Osteocyte (in vitro differentiated cells): Measurements from ENCODE around the gene SETDB2. TPM values are rescaled to one million over a fixed set of nuclear protein-coding genes. Genes with fewer than 3 reads are reported as not detected.

Experiments
- DNase-seq: peaks from one replicate; pipeline ENCODE4 v3.0.0; 2021; ENCODE audit warnings: mixed read lengths; ENCODE audit not compliant: unreplicated experiment; ENCODE audit errors: extremely low spot score
- H3K27ac Mint-ChIP-seq: one replicate; pipeline ENCODE4 v1.8.0; 2021; ENCODE audit warnings: mild to moderate bottlenecking, mixed read lengths; ENCODE audit not compliant: unreplicated experiment
- H3K27me3 Mint-ChIP-seq: one replicate; pipeline ENCODE4 v1.8.0; 2021; ENCODE audit warnings: mixed read lengths; ENCODE audit not compliant: unreplicated experiment
- H3K36me3 Mint-ChIP-seq: one replicate; pipeline ENCODE4 v1.8.0; 2021; ENCODE audit warnings: mixed read lengths; ENCODE audit not compliant: unreplicated experiment
- H3K4me1 Mint-ChIP-seq: one replicate; pipeline ENCODE4 v1.8.0; 2021; ENCODE audit warnings: mixed read lengths; ENCODE audit not compliant: unreplicated experiment
- H3K4me3 Mint-ChIP-seq: one replicate; pipeline ENCODE4 v1.8.0; 2021; ENCODE audit warnings: mild to moderate bottlenecking, moderate library complexity, mixed read lengths; ENCODE audit not compliant: unreplicated experiment
- H3K9me3 Mint-ChIP-seq: one replicate; pipeline ENCODE4 v1.8.0; 2021; ENCODE audit warnings: mixed read lengths; ENCODE audit not compliant: unreplicated experiment
- total RNA-seq: library from RNA; stranded (reverse); gene quantifications from 2 replicates; pipeline ENCODE4 v1.2.1, GENCODE V29; 2021
- TF ChIP-seq, protein P1 (sequence below): fragments of 200-600 bp; sonication (generic); IDR thresholded peaks from 2 replicates; pipeline ENCODE4 v1.5.0; 2021; ENCODE audit warnings: antibody characterized with exemption, mild to moderate bottlenecking, moderate library complexity

The SETDB2 gene
- total RNA-seq, 1 donor from 2014 or later: 9.4 TPM

- TF ChIP-seq, protein P1, sequence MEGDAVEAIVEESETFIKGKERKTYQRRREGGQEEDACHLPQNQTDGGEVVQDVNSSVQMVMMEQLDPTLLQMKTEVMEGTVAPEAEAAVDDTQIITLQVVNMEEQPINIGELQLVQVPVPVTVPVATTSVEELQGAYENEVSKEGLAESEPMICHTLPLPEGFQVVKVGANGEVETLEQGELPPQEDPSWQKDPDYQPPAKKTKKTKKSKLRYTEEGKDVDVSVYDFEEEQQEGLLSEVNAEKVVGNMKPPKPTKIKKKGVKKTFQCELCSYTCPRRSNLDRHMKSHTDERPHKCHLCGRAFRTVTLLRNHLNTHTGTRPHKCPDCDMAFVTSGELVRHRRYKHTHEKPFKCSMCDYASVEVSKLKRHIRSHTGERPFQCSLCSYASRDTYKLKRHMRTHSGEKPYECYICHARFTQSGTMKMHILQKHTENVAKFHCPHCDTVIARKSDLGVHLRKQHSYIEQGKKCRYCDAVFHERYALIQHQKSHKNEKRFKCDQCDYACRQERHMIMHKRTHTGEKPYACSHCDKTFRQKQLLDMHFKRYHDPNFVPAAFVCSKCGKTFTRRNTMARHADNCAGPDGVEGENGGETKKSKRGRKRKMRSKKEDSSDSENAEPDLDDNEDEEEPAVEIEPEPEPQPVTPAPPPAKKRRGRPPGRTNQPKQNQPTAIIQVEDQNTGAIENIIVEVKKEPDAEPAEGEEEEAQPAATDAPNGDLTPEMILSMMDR: no peak
- H3K4me1 Mint-ChIP-seq: peaks cover 7% of the 10 kb centered on the region
Measured at GRCh38 chr13:49417161-49417560, 26.9 kb upstream of the SETDB2 start.

DNA sequence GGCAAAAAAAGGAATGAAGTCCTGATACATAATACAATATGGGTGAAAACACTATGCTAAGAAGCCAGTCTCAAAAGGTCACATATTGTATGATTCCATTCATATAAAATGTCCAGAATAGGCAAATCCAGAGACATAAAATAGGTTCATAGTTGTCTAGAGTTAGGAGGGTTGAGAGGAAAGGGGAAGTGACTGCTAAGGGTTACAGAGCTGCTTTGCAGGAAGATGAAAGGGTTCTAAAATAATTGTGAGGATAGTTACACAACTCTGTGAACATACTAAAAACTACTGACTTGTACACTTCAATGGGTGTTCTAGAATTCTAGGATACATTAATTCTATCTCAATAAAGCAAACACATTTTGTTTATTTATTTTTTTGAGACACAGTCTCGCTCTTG, 25.9 kb upstream of the SETDB2 start:
- TF ChIP-seq, protein P1: no peak
- H3K9me3 Mint-ChIP-seq: no peaks in the 10 kb centered on the region
- DNase-seq: no peak
- no peaks in the 10 kb centered on the region for H3K27me3 Mint-ChIP-seq
- no peaks in the 10 kb centered on the region for H3K36me3 Mint-ChIP-seq
- H3K4me3 Mint-ChIP-seq: no peak overlapping the region
- H3K4me1 Mint-ChIP-seq: peaks cover 7% of the 10 kb centered on the region
- H3K27ac Mint-ChIP-seq: no peak overlapping the region

More at GRCh38 chr13:49417161-49417560, 26.9 kb upstream of the SETDB2 start:
- H3K27ac Mint-ChIP-seq: no peak overlapping the region
- no peak overlapping the region for H3K4me3 Mint-ChIP-seq
- H3K36me3 Mint-ChIP-seq: peaks cover 1% of the 10 kb centered on the region
- no peaks in the 10 kb centered on the region for H3K9me3 Mint-ChIP-seq
- DNase-seq: no peak
- no peaks in the 10 kb centered on the region for H3K27me3 Mint-ChIP-seq

- Mint-ChIP-seq H3K27me3 (no peaks in the 10 kb centered on the region), H3K4me1 (peaks cover 6% of the 10 kb centered on the region), H3K4me3 (no peak overlapping the region), H3K36me3 (no peaks in the 10 kb centered on the region), H3K9me3 (no peaks in the 10 kb centered on the region), H3K27ac (no peak overlapping the region)
- no peak for DNase-seq
- TF ChIP-seq, protein P1: no peak
Measured at GRCh38 chr13:49419276-49419675, 24.8 kb upstream of the SETDB2 start.

DNA sequence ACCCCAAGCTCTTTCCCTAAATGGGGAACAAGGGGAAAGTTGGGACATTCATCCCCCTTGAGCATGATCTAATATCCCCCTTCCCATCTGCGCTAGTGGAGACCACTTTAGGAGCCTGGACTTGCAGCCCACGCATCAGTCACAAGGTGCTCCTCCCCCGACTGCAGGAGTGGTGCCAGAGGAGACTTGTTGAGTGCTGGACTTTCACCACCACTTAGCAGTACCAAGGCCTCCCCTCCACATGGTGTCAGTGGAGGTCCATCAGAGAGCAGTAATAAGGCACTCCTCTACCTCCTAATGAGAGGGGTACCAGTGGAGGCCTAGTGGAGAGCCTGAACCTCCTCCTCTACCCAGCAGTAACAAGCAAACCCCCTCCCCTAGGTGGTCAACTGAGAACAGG, 22.7 kb upstream of the SETDB2 start:
- TF ChIP-seq, protein P1: no peak
- H3K4me1 Mint-ChIP-seq: peaks cover 6% of the 10 kb centered on the region
- no peaks in the 10 kb centered on the region for H3K27me3 Mint-ChIP-seq
- no peaks in the 10 kb centered on the region for H3K9me3 Mint-ChIP-seq
- H3K4me3 Mint-ChIP-seq: no peak overlapping the region
- no peak overlapping the region for H3K27ac Mint-ChIP-seq
- DNase-seq: no peak
- no peaks in the 10 kb centered on the region for H3K36me3 Mint-ChIP-seq

DNA sequence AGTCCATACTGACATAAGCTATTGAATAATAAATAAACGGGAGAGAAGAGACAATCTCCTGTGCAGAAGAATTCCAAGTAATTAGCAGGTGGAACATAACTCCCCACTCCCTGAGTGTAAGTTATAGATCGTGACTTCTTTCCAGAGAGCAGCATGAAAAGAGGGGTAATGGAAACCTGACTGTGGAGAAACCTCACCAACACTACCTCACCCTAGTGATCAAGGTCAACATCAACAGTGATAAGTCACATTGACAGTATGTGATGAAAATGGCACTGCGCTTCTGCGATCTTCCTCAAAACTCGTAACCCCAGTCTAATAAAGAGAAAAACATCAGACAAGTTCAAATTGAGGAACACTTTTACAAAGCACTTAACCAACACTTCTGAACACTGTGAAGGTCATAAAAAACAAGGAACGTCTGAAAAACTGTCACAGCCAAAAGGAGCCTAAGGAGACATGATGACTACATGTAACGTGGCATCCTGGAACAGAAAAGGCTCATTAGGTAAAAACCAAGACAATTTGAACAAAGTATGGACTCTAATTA, 20.0 kb upstream of the SETDB2 start:
- Mint-ChIP-seq H3K27ac (no peak overlapping the region), H3K4me1 (peaks cover 4% of the 10 kb centered on the region)

More for the DNA sequence above, 20.0 kb upstream of the SETDB2 start:
- H3K4me3 Mint-ChIP-seq: no peak overlapping the region
- TF ChIP-seq, protein P1: no peak
- no peaks in the 10 kb centered on the region for H3K27me3 Mint-ChIP-seq
- H3K9me3 Mint-ChIP-seq: no peaks in the 10 kb centered on the region
- peaks cover 11% of the 10 kb centered on the region for H3K36me3 Mint-ChIP-seq
- DNase-seq: no peak
